A549 (cell line): ENCODE measurements around the gene MEIS1.

Source experiments
- JUNB ChIP-seq: fragments of >200 bp; sonication (Bioruptor Twin); formaldehyde crosslinking; IDR thresholded peaks from 2 replicates; pipeline ENCODE4 v1.6.1; 2016
- KDM5A ChIP-seq: fragments of 200-600 bp; sonication (generic); IDR thresholded peaks from 2 replicates; pipeline ENCODE4 v1.6.1; 2016; ENCODE audit warnings: antibody characterized with exemption, mild to moderate bottlenecking
- REST ChIP-seq: fragments of 200-600 bp; sonication (generic); IDR thresholded peaks from 2 replicates; pipeline ENCODE4 v1.6.1; 2016; ENCODE audit warnings: antibody characterized with exemption, mild to moderate bottlenecking, moderate library complexity
- RFX5 ChIP-seq: fragments of 450-650 bp; IDR thresholded peaks from 2 replicates; pipeline ENCODE4 v1.7.1; 2014; ENCODE audit warnings: antibody characterized with exemption, mild to moderate bottlenecking, moderate library complexity
- TF ChIP-seq, protein P1 (sequence below): fragments of >200 bp; sonication (Bioruptor Twin); formaldehyde crosslinking; IDR thresholded peaks from 3 replicates; pipeline ENCODE4 v1.5.1; 2016

DNA sequence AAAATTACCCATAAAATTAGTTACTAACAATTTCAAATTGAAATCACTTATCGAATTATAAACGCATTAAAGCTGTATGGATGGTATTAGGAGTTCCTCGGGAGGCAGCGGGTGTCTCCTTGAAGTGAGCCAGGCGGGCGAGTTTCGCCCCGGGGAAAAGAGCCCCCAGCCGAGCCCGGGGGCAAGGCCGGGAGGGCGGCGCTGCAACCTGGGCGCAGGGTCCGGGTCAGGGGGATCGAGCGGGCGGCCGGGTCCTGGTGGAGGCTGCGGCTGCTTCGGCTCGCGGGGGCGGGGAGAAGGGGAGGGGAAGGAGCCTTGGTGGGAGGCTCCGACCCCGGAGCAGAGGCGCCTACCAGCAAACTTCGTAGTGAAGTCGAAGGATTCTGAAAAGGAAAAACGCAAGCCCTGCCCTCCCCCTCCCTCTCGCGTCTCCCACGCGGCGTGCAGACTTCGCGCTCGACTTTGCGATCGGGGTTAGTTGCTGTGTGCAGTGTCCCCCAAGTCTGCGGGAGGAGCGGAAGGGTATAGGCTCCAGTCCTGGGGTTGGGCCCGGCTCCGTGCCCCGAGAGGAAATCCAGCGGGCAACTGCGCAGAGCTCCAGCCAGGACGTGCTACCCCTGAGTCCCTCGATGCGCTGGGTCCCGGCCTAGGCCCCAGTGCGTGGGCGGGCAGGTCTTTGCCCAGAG lies 140.8 kb downstream of the MEIS1 start:
- TF ChIP-seq JUNB, result no peak
- TF ChIP-seq, protein P1, sequence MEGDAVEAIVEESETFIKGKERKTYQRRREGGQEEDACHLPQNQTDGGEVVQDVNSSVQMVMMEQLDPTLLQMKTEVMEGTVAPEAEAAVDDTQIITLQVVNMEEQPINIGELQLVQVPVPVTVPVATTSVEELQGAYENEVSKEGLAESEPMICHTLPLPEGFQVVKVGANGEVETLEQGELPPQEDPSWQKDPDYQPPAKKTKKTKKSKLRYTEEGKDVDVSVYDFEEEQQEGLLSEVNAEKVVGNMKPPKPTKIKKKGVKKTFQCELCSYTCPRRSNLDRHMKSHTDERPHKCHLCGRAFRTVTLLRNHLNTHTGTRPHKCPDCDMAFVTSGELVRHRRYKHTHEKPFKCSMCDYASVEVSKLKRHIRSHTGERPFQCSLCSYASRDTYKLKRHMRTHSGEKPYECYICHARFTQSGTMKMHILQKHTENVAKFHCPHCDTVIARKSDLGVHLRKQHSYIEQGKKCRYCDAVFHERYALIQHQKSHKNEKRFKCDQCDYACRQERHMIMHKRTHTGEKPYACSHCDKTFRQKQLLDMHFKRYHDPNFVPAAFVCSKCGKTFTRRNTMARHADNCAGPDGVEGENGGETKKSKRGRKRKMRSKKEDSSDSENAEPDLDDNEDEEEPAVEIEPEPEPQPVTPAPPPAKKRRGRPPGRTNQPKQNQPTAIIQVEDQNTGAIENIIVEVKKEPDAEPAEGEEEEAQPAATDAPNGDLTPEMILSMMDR, result no peak
- TF ChIP-seq RFX5, result no peak
- no peak for TF ChIP-seq KDM5A
- no peak for TF ChIP-seq REST
